K562 (cell line): ENCODE measurements around the gene MIDN. TPM values are rescaled to one million over a fixed set of nuclear protein-coding genes. Genes with fewer than 3 reads are reported as not detected.

ENCODE experiments used
- CEBPZ ChIP-seq: fragments of 150-350 bp; IDR thresholded peaks from 2 replicates; pipeline ENCODE4 v1.6.1; 2014; ENCODE audit warnings: low read depth, mild to moderate bottlenecking, low read length, borderline replicate concordance
- CREBBP ChIP-seq: IDR thresholded peaks from one replicate; pipeline ENCODE4 v1.6.1; 2012; ENCODE audit warnings: low read depth, mild to moderate bottlenecking, control low read depth, inconsistent platforms, low read length
- EP300 ChIP-seq: IDR thresholded peaks from 2 replicates; pipeline ENCODE4 v1.6.1; 2012; ENCODE audit warnings: low read length, improper control_type of control experiment
- FOXA3 ChIP-seq, 2 experiments: fragments of 450-650 bp in 1 of 2; sonication (generic) in 1 of 2; formaldehyde crosslinking; IDR thresholded peaks in 1 of 2; conservative IDR thresholded peaks in 1 of 2; 2 replicates each; pipeline versions ENCODE4 v1.4.0 to v1.8.0; 2020 to 2022; ENCODE audit warnings: mild to moderate bottlenecking in 2 of 2, missing genetic modification reagents in 1 of 2
- FOXK2 ChIP-seq, 2 experiments: fragments of 450-650 bp; IDR thresholded peaks in 1 of 2; conservative IDR thresholded peaks in 1 of 2; 2 replicates each; pipeline ENCODE4 v1.6.1; 2016; ENCODE audit warnings: low read depth in 2 of 2, mild to moderate bottlenecking in 1 of 2
- HINFP ChIP-seq: fragments of 450-650 bp; conservative IDR thresholded peaks from 2 replicates; pipeline ENCODE4 v1.6.1; 2016; ENCODE audit warnings: missing genetic modification characterization, low read depth, mild to moderate bottlenecking, control low read depth, missing compliant biosample characterization
- MAFF ChIP-seq: IDR thresholded peaks from 2 replicates; pipeline ENCODE4 v1.6.1; 2012; ENCODE audit warnings: low read length, improper control_type of control experiment
- MCM3 ChIP-seq: fragments of 450-650 bp; IDR thresholded peaks from 2 replicates; pipeline ENCODE4 v1.6.1; 2016
- MTF1 ChIP-seq: fragments of 250-450 bp; sonication (Bioruptor Pico); IDR thresholded peaks from 2 replicates; pipeline ENCODE4 v1.9.0; 2021; ENCODE audit warnings: moderate library complexity, mild to moderate bottlenecking, inconsistent platforms, borderline replicate concordance
- SP1 ChIP-seq: sonication (generic); formaldehyde crosslinking; IDR thresholded peaks from 2 replicates; pipeline ENCODE4 v1.8.1; 2022; ENCODE audit warnings: mild to moderate bottlenecking, missing genetic modification reagents
- TAF9B ChIP-seq: fragments of 450-650 bp; IDR thresholded peaks from 2 replicates; pipeline ENCODE4 v1.6.1; 2018; ENCODE audit warnings: mild to moderate bottlenecking; ENCODE audit not compliant: partially characterized antibody
- ZNF398 ChIP-seq: fragments of 250-450 bp; sonication (Bioruptor Pico); IDR thresholded peaks from 2 replicates; pipeline ENCODE4 v1.8.0; 2021; ENCODE audit warnings: moderate library complexity, mild to moderate bottlenecking, inconsistent platforms
- ZNF75A ChIP-seq: fragments of 450-650 bp; formaldehyde crosslinking; IDR thresholded peaks from 2 replicates; pipeline ENCODE4 v1.4.0; 2020; ENCODE audit warnings: mild to moderate bottlenecking
- polyA plus RNA-seq, 8 experiments: library from polyadenylated mRNA; depleted of rRNA in 4 of 8; stranded (reverse) in 5 of 8; unstranded in 3 of 8; fragments of >200 nt; fragmentation: Nextera tagmentation in 2 of 8; fragmentation: Illumina TruSeq in 1 of 8; extraction: Ambion mirVana in 2 of 8; extraction: Trizol in 1 of 8; gene quantifications; 2 replicates each; pipeline versions ENCODE4 v1.2.1 to v1.2.3, GENCODE V29; 2011 to 2014; ENCODE audit warnings: inconsistent platforms in 1 of 8, missing spikeins in 1 of 8
- total RNA-seq, 7 experiments: library from RNA; depleted of rRNA in 6 of 7; stranded (reverse); fragments of >200 nt in 6 of 7; fragmentation: Illumina TruSeq in 2 of 7; extraction: Trizol in 2 of 7; gene quantifications; 2 replicates each; pipeline versions ENCODE4 v1.2.1 to v1.2.3, GENCODE V29; 2011 to 2021; ENCODE audit warnings: low replicate concordance in 1 of 7
- TF ChIP-seq, protein P1 (sequence below): fragments of 250-450 bp; sonication (Bioruptor Pico); IDR thresholded peaks from 2 replicates; pipeline ENCODE4 v1.5.0; 2020; ENCODE audit warnings: mild to moderate bottlenecking
- TF ChIP-seq, protein P2 (sequence below): sonication (generic); IDR thresholded peaks from 2 replicates; pipeline ENCODE4 v1.6.1; 2016
- TF ChIP-seq, protein P3 (sequence below): fragments of 450-650 bp; IDR thresholded peaks from 2 replicates; pipeline ENCODE4 v1.7.0; 2016; ENCODE audit warnings: borderline replicate concordance

MIDN gene
- total and polyA plus RNA-seq, 9 of the 15 experiments (the other 6 are each of a cell fraction or from before 2014, with no cell fraction given) = 0.17 to 120 (median 10.1) TPM

- TF ChIP-seq, protein P1, sequence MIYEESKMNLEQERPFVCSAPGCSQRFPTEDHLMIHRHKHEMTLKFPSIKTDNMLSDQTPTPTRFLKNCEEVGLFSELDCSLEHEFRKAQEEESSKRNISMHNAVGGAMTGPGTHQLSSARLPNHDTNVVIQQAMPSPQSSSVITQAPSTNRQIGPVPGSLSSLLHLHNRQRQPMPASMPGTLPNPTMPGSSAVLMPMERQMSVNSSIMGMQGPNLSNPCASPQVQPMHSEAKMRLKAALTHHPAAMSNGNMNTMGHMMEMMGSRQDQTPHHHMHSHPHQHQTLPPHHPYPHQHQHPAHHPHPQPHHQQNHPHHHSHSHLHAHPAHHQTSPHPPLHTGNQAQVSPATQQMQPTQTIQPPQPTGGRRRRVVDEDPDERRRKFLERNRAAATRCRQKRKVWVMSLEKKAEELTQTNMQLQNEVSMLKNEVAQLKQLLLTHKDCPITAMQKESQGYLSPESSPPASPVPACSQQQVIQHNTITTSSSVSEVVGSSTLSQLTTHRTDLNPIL (CRISPR knock-in tag) = no peak; the same call in 1 of the 2 replicates
- TF ChIP-seq ZNF75A (CRISPR knock-in tag) (no peak), HINFP (no peak), FOXK2 (conservative IDR thresholded peaks at IDR 0.05 in 1 of 2, IDR thresholded peaks at IDR 0.05 in 1 of 2; ENCODE audit: low read depth in 2 of 2) (peak; percentile 17 to 72; a peak in 2 of 4 replicates), TAF9B (no peak), CEBPZ (no peak), EP300 (0 out of 2 replicates have a peak, but pooled peaks have one; percentile 20), ZNF398 (CRISPR knock-in tag) (no peak), SP1 (peak; percentile 68), MAFF (no peak), MCM3 (no peak), CREBBP (no peak), FOXA3 (CRISPR knock-in tag; conservative IDR thresholded peaks at IDR 0.05 in 1 of 2, IDR thresholded peaks at IDR 0.05 in 1 of 2) (no peak), MTF1 (CRISPR knock-in tag) (no peak)
- TF ChIP-seq, protein P2, sequence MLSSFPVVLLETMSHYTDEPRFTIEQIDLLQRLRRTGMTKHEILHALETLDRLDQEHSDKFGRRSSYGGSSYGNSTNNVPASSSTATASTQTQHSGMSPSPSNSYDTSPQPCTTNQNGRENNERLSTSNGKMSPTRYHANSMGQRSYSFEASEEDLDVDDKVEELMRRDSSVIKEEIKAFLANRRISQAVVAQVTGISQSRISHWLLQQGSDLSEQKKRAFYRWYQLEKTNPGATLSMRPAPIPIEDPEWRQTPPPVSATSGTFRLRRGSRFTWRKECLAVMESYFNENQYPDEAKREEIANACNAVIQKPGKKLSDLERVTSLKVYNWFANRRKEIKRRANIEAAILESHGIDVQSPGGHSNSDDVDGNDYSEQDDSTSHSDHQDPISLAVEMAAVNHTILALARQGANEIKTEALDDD = no peak
- TF ChIP-seq, protein P3, sequence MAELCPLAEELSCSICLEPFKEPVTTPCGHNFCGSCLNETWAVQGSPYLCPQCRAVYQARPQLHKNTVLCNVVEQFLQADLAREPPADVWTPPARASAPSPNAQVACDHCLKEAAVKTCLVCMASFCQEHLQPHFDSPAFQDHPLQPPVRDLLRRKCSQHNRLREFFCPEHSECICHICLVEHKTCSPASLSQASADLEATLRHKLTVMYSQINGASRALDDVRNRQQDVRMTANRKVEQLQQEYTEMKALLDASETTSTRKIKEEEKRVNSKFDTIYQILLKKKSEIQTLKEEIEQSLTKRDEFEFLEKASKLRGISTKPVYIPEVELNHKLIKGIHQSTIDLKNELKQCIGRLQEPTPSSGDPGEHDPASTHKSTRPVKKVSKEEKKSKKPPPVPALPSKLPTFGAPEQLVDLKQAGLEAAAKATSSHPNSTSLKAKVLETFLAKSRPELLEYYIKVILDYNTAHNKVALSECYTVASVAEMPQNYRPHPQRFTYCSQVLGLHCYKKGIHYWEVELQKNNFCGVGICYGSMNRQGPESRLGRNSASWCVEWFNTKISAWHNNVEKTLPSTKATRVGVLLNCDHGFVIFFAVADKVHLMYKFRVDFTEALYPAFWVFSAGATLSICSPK = no peak
These were observed at the start of gene MIDN (continued) for GRCh38 chr19:1248139-1248785.
